ENCODE results near the gene QSER1.
"Not testable (repeated sequence)": the region's sequence is repeated elsewhere in the genome, so short reads cannot be mapped to it uniquely, and the experiment has no call there.

QSER1 gene

DNA sequence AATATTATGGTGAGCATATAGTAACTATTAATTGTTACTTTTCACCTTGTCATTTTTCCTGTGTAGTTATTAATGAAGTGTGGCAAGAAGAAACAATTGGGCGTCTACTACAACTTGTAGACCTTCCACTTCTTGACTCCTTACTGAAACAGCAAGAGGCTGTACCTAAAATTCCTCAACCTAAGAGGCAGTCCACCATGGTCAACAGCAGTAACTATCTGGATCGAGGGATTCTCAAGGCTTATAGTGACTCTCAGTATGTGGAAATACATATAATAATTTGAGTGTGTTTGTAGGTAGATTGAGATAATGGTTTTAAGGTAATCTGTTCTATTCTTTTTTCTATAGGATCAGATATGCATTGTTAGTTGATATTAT is 135.9 kb downstream of the QSER1 start:
- H3K27me3 ChIP-seq (ENCODE audit: control insufficient read depth, insufficient read depth, low read length, poor library complexity, severe bottlenecking) = no peaks in the 10 kb centered on the region
- WGBS, 2 experiments = 87 to 98% methylated on average over 1 to 2 of the region's 2 CpGs
- no peaks in the 10 kb centered on the region for H3K4me1 ChIP-seq (ENCODE audit: control insufficient read depth, insufficient read depth, low read length)
- no peaks in the 10 kb centered on the region for H3K36me3 ChIP-seq (ENCODE audit: control insufficient read depth, insufficient read depth, low read length)
- H3K27ac ChIP-seq (ENCODE audit: insufficient read depth, low read depth, low read length, poor library complexity, severe bottlenecking) = no peak overlapping the region
- no peaks in the 10 kb centered on the region for H3K9me3 ChIP-seq (ENCODE audit: control insufficient read depth, low read length)
- H3K4me3 ChIP-seq (ENCODE audit: insufficient read depth, low read depth, low read length) = no peak overlapping the region

DNA sequence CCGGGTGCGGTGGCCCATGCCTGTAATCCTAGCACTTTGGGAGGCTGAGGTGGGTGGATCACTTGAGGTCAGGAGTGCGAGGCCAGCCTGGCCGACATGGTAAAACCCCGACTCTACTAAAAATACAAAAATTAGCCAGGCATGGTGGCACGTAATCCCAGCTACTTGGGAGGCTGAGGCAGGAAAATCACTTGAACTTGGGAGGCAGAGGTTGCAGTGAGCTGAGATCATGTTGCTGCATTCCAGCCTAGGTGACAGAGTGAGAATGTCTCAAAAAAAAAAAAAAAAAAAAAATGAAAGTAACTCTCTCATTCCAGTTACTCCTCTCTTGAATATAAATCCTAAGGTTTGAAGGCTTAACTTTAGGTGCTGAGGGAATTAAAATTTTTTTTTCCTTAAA is 136.6 kb downstream of the QSER1 start:
- not testable (repeated sequence) for H3K27me3 ChIP-seq (ENCODE audit: control insufficient read depth, insufficient read depth, low read length, poor library complexity, severe bottlenecking); H3K27ac ChIP-seq (ENCODE audit: insufficient read depth, low read depth, low read length, poor library complexity, severe bottlenecking); H3K36me3 ChIP-seq (ENCODE audit: control insufficient read depth, insufficient read depth, low read length); H3K9me3 ChIP-seq (ENCODE audit: control insufficient read depth, low read length); H3K4me1 ChIP-seq (ENCODE audit: control insufficient read depth, insufficient read depth, low read length); H3K4me3 ChIP-seq (ENCODE audit: insufficient read depth, low read depth, low read length)
- 92 to 95% methylated on average over 6 of the region's 6 CpGs for WGBS, 2 experiments
